GM18870 (cell line): ENCODE data around the gene GSTM3.
A peak's percentile ranks its signal among the peaks of the same experiment; 100 is the strongest.
"Not testable (repeated sequence)": the region's sequence is repeated elsewhere in the genome, so short reads cannot be mapped to it uniquely, and the experiment has no call there.

ENCODE experiments used
- ATAC-seq: cut with Tn5 transposase; IDR thresholded peaks from one replicate; pipeline ENCODE4 v1.9.1; 2021; ENCODE audit warnings: moderate library complexity; ENCODE audit not compliant: unreplicated experiment

Gene GSTM3

DNA sequence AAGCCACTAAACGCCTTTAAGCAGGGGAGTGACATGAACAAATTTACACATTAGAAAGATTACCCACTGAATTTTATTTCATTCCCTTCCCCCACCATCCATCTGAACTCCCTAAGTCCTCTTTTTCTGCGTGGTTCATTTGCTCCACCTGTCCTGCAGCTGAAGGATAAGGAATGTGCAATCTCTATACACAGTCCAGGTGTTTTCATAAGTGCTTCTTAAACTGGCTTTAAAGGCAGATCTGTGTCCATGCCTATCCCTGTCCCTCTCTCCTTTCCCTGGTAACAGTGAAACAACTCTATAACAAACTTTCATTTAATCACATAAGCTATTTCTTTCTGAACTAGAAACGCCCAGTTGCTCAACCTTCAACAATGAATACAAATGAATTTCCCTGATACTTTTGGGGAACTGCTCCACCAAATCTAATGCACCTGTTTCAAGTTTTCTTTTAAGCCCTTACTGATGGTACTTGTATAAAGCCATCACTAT lies 8.4 kb downstream of the GSTM3 start:
- ATAC-seq, result no peak

GRCh38 chr1:109730666-109731065 lies 10.2 kb downstream of the GSTM3 start:
- no peak for ATAC-seq

- ATAC-seq, result no peak
These were observed 12.0 kb downstream of the GSTM3 start for GRCh38 chr1:109728870-109729269.

GRCh38 chr1:109726728-109727373 lies 14.0 kb downstream of the GSTM3 start:
- ATAC-seq, result no peak

GRCh38 chr1:109726007-109726406 lies 14.8 kb downstream of the GSTM3 start:
- no peak for ATAC-seq

DNA sequence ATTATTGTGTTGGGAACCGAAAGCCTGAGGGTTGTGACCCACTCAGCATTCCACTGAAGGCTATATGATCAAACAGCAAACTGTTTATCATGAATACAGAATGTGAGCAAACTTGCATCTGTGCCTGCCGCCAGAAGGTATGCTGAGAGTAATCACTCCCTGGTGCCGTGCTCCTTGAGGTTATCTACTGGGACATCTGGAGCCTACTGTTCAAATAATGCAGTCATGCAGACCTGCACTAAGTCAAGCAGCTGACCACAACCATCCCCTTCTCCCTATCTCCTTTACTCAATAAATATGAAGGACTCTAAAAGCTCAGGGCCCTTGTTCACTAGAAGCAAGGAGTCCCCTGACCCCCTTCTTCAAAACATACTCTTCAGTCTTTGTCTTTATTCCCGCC lies 15.3 kb downstream of the GSTM3 start:
- ATAC-seq, result no peak

- no peak for ATAC-seq
These were observed 15.9 kb downstream of the GSTM3 start for GRCh38 chr1:109724933-109725332.

DNA sequence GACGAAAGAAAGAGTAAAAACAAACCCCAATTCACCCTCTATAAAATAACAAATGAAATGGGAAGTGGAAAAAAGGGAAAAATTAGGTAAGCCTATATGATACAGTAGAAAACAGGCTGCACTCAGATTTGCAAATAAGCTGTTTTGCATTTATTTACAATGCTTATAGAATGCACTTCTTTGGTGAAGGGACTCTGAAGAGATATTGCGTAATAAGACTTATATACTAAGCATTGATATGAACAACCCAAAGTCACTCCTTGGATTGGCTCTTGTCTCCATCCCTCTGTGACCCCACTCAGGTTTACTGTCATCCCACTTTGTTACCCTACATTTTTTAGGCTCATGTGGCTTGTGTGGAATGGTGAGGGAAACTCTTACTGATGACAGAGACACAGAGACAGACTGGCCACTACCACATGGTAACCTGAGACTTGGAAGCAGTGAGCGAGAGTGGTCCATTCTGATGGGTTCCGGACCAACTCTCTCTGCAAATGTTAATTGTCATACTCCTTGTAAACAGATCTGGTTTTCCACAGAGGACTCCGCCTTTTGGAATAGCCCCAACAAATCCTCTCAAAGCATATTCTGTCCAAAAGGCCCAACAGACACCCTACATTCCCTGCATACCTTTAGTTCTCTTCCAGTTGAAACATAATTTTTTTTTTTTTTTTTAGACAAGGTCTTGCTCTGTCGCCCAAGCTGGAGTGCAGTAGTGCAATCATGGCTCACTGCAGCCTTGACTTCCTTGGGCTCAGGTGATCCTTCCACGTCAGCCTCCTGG lies 17.7 kb downstream of the GSTM3 start:
- no peak for ATAC-seq

GRCh38 chr1:109721971-109722370 lies 18.9 kb downstream of the GSTM3 start:
- ATAC-seq, result no peak

- no peak for ATAC-seq
These were observed 19.8 kb downstream of the GSTM3 start for GRCh38 chr1:109721042-109721441.

DNA sequence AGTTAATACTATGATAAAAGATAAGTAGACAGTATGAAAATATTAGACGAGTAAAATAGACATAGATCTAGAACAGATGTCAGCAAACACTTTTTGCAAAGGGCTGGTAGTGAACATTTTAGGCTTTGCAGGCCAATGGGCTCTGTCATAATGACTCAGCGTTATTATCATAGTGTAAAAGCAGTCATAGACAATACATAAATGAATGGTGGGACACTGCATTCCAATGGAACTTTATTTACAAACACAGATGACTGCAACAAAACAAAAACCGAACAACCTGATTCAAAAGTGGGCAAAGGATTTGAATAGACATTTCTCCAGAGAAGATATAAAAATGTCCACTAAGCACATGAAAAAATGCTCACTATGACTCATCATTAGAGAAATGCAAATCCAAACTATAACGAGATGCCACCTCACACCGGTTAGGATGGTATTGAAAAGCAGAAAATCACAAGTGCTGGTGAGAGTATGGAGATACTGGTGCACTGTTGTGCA lies 21.5 kb downstream of the GSTM3 start:
- peak; percentile 63 for ATAC-seq

DNA sequence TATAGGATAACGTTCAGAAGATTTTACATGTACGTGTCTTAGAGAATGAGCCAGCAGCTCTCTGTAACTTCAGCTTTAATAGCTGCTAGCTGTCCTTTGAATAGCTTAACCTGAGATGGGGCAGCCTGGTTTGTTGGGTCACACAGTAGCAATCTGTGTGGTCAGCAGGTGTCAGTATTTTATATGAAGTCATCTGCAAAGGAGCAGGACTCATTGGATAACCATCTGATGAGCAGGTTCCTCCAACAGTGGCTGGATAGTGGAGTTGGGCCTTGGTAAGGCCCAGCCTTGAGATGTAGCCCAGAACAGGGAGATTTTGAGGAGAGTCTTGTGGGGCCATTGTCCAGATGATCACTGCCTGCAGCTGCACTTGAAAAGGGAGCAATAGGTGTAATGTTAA lies 22.3 kb downstream of the GSTM3 start:
- no peak for ATAC-seq

DNA sequence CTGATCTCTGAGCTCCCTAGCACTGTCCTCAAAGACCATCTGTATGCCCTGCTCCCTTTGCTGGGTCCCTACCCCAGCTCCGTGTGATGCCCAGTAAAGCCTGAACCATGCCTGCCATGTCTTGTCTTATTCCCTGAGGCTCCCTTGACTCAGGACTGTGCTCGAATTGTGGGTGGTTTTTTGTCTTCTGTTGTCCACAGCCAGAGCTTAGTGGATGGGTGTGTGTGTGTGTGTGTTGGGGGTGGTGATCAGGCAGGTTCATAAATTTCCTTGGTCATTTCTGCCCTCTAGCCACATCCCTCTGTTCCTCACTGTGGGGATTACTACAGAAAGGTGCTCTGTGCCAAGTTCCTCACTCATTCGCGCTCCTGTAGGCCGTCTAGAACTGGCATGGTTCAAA lies 23.1 kb downstream of the GSTM3 start:
- ATAC-seq, result no peak

DNA sequence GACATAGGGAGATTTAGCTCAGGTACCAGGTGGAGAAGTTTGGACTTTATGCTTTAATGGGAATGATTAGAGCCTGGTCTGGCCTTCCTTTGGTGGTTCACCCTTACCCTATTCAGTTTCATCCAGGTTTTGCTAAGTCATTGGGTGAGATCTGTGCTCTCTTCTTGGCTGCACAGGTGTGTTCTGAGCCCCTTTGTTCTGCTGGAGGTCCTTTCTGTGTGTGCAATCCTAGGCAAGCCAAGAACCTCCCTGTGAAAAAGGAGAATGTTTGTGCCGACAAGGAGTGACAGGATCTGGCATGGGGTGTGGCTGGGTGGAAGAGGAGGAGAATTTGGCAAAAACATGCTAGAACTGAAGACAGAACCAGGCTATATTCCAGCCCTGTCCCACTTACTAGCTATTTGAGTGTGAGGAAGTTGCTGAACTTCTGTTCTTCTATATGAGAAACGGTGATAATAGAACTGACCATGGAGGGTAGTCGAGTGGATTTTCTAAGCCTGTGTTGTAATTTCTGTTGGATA lies 24.2 kb downstream of the GSTM3 start:
- no peak for ATAC-seq

DNA sequence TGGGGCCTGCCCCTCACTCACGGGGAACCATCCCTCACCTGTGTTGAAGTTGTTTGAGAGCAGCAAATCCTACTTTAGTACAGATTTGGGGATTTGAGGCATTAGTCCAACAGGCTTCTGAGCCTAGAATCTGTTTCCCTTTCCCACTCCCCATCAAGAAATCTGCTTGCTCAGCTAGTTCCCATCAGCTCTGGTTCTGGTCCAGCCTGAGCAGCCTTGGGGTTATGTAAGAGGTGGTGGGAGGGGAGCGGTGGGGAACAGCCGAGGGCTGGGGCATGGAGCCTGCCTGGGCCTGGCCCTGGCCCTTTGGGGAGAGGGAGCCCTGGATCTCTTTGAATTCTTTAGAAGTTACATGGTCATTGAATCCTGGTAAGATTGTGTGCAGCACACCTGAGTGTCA lies 24.7 kb downstream of the GSTM3 start:
- no peak for ATAC-seq

GRCh38 chr1:109714661-109715372 lies 26.0 kb downstream of the GSTM3 start:
- no peak for ATAC-seq

DNA sequence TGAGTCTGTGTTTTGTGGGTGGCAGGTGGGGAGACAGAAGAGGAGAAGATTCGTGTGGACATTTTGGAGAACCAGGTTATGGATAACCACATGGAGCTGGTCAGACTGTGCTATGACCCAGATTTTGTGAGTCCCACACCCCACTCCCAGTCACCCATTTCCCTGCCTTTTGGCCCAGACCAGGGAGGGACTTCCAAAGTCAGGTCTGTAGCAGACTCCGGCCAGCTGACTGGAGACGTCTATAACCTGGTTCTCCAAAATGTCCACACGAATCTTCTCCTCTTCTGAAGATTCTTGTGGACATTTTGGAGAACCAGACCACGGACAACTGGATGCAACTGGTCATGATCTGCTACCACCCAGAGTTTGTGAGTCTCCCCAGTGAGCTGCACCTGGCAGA lies 27.2 kb downstream of the GSTM3 start:
- no peak for ATAC-seq

GRCh38 chr1:109712321-109712864 lies 28.4 kb downstream of the GSTM3 start:
- no peak for ATAC-seq

DNA sequence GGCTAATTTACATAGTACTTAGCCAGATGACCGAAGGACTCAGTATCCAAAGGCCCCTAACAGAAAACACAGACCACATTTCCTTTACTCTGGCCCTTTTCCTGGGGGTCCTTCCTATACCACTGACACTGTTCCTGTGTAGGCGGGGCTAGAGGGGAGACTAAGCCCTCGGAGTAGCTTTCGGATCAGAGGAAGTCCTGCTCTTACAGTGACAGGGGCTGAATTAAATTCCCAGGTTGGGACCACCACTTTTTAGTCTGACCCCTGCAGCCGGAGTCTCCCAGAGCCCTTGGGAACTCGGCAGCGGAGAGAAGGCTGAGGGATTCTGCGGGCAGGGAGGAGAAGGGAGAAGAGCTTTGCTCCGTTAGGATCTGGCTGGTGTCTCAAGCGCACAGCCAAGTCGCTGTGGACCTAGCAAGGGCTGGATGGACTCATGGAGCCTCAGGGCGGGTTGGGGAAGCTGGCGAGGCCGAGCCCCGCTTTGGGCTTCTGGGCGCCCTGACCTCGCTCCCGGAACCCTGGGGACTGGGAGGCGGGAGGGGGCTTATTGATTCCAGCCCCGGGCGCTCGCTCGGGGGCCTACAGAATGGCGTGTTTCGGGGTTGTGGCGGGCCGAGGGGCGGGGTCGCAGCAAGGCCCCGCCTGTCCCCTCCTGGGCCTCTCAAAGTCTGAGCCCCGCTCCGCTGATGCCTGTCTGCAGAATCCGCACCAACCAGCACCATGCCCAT lies 29.1 kb downstream of the GSTM3 start, which contains the start of gene GSTM5:
TSS of gene GSTM5 (plus strand) at position 659 of the 728 bp plus-strand sequence. CDS start at position 721, 62 bp downstream.
- ATAC-seq, result not testable (repeated sequence)

DNA sequence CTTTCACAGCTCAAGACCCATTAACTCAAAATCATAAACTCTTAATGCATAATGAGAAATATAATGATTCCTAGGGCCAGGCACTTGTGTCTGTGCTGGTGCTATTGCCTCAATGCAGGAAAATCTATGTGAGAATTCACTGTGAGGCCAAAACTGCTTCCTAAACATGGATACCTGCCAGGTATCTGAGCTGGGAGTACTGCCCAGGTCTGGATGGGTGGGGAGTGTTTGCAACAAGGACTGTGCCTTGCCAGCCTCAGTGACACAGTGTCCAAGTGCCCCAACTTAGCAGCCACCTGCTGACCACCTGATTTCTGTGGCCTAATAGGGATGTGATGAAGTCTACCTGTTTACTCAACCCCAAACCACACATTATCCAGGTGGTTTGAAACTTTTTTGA lies 31.0 kb downstream of the GSTM3 start:
- not testable (repeated sequence) for ATAC-seq
